ENCODE results near the gene IQCK. TPM values are rescaled to one million over a fixed set of nuclear protein-coding genes. Genes with fewer than 3 reads are reported as not detected.

IQCK gene
- total RNA-seq, 1 donor from 2014 or later, result not detected

- intact Hi-C loops (cut with DNase I), result no loop called here
- no peaks in the 10 kb centered on the region for H3K27me3 ChIP-seq
- H3K9me3 ChIP-seq, result no peaks in the 10 kb centered on the region
- peaks cover 0 to 3% of the 10 kb centered on the region in 2 donors for H3K4me1 ChIP-seq
- H3K36me3 ChIP-seq, result peaks cover 13 to 62% of the 10 kb centered on the region in 2 donors
- no peak for TF ChIP-seq CTCF (IDR thresholded peaks at IDR 0.05)
- H3K4me3 ChIP-seq, result no peak overlapping the region
- peak overlapping the region in 1 of 2 donors; percentile 1 for H3K27ac ChIP-seq
- no peak for DNase-seq (ENCODE audit: low spot score in 2 of 2)
Observed at GRCh38 chr16:19700319-19700781, 17.7 kb upstream of the IQCK start.

GRCh38 chr16:19701091-19701490 is 17.0 kb upstream of the IQCK start:
- no peak for TF ChIP-seq CTCF (IDR thresholded peaks at IDR 0.05)
- H3K36me3 ChIP-seq, result peaks cover 17 to 68% of the 10 kb centered on the region in 2 donors
- H3K4me1 ChIP-seq, result peaks cover 0 to 2% of the 10 kb centered on the region in 2 donors
- no peaks in the 10 kb centered on the region for H3K27me3 ChIP-seq
- no peak overlapping the region for H3K4me3 ChIP-seq
- H3K9me3 ChIP-seq, result no peaks in the 10 kb centered on the region
- DNase-seq (ENCODE audit: low spot score in 2 of 2), result no peak
- peak overlapping the region in 1 of 2 donors; percentile 1 for H3K27ac ChIP-seq
- intact Hi-C loops (cut with DNase I), result no loop called here

- Histone ChIP-seq H3K27ac (no peak overlapping the region), H3K9me3 (no peaks in the 10 kb centered on the region), H3K4me3 (no peak overlapping the region), H3K36me3 (peaks cover 18 to 68% of the 10 kb centered on the region in 2 donors), H3K4me1 (no peaks in the 10 kb centered on the region), H3K27me3 (no peaks in the 10 kb centered on the region)
- intact Hi-C loops (cut with DNase I), result no loop called here
- no peak for TF ChIP-seq CTCF (IDR thresholded peaks at IDR 0.05)
- DNase-seq (ENCODE audit: low spot score in 2 of 2), result no peak
Observed at GRCh38 chr16:19703172-19703889, 14.7 kb upstream of the IQCK start.

GRCh38 chr16:19704321-19705145 is 13.5 kb upstream of the IQCK start:
- peaks cover 27 to 65% of the 10 kb centered on the region in 2 donors for H3K36me3 ChIP-seq
- TF ChIP-seq CTCF (IDR thresholded peaks at IDR 0.05), result no peak
- H3K27ac ChIP-seq, result peak overlapping the region in 1 of 2 donors; percentile 56
- no peaks in the 10 kb centered on the region for H3K9me3 ChIP-seq
- no peak overlapping the region for H3K4me3 ChIP-seq
- no peak for DNase-seq (ENCODE audit: low spot score in 2 of 2)
- intact Hi-C loops (cut with DNase I), result no loop called here
- no peaks in the 10 kb centered on the region for H3K27me3 ChIP-seq
- no peaks in the 10 kb centered on the region for H3K4me1 ChIP-seq

GRCh38 chr16:19705146-19705501 is 12.9 kb upstream of the IQCK start:
- H3K36me3 ChIP-seq, result peaks cover 27 to 69% of the 10 kb centered on the region in 2 donors

More at GRCh38 chr16:19705146-19705501, 12.9 kb upstream of the IQCK start:
- intact Hi-C loops (cut with DNase I), result no loop called here
- Histone ChIP-seq H3K9me3 (no peaks in the 10 kb centered on the region), H3K27ac (peak overlapping the region in 1 of 2 donors; percentile 56), H3K4me3 (no peak overlapping the region), H3K4me1 (no peaks in the 10 kb centered on the region), H3K27me3 (no peaks in the 10 kb centered on the region)
- no peak for TF ChIP-seq CTCF (IDR thresholded peaks at IDR 0.05)
- no peak for DNase-seq (ENCODE audit: low spot score in 2 of 2)
